NCI-H446 (cell line): Measurements from ENCODE around the gene CCDC148.
A peak's percentile ranks its signal among the peaks of the same experiment; 100 is the strongest.
"Not testable (repeated sequence)": the region's sequence is repeated elsewhere in the genome, so short reads cannot be mapped to it uniquely, and the experiment has no call there.

Experiments used
- DNase-seq, 2 experiments: peaks; one replicate each; lab custom pipeline; 2025; lab: John Stamatoyannopoulos, UW

Gene CCDC148

GRCh38 chr2:158291544-158292180, 164.9 kb downstream of the CCDC148 start:
- peak in 1 of 2 experiments; percentile 29 for DNase-seq

GRCh38 chr2:158290225-158290624, 166.3 kb downstream of the CCDC148 start:
- no peak for DNase-seq

- no peak for DNase-seq
These were observed 179.7 kb downstream of the CCDC148 start for GRCh38 chr2:158276619-158277471.

- no peak for DNase-seq
These were observed 182.8 kb downstream of the CCDC148 start for GRCh38 chr2:158273791-158274190.

- no peak for DNase-seq
These were observed 186.0 kb downstream of the CCDC148 start for GRCh38 chr2:158270536-158270935.

- no peak for DNase-seq
These were observed 187.4 kb downstream of the CCDC148 start for GRCh38 chr2:158269143-158269542.

DNA sequence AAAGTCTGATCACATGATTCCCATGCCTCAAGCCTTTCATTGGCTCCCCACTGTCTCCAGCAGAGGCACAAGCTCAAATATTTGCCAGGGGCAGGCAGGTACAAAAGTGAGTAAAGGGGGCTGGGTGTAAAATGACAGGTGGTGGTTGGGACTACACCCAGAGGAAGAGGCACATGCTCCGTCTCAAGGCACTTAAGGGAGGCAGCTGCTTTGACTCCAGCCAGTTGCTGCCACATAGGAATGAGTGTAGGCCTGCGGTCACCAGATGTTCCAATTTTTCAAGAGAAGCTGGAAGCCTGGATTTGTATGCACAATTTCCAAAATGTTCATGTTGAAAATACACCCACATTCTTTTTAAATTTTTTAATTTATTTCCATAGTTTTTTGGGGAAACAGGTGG, 190.4 kb downstream of the CCDC148 start:
- DNase-seq, result no peak

DNA sequence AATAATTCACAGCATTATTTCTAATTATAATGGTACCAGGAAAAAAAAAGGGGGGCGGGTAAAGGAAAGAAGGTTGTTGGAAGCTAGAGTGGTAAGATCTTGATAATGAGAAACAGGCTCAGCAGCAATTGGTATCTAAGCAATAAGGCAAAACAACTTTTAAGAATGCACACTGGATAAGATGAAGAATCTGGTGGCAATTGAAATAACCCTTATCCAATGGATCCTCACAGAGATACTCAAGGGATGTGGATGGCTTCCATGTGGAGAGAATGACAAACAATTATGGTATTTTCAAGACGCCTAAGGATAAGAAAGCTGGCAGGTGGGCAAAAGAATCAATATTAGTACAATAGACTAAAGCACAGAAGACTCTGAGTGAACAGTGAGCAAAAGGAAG, 201.3 kb downstream of the CCDC148 start:
- no peak for DNase-seq

DNA sequence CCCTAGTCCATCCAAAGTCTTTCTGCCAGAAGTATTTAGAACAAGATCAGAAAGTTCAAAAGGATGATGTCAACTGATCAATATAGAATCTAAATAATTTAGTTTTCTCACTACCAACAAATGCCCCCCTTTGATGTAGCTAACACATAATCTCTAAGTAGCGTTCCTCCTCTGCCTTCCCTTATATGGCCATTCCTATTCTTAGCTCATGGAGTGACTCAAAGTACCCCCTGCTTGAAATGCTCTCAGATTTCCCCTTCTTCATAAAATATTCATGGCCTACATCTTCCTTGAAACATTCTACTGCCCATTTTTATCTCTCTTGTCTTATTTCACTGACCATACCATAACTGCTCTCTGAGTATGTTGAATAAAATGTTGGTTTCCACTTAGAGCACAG, 203.4 kb downstream of the CCDC148 start:
- DNase-seq, result no peak

GRCh38 chr2:158251356-158251755, 205.2 kb downstream of the CCDC148 start:
- no peak for DNase-seq

GRCh38 chr2:158243392-158243791, 213.2 kb downstream of the CCDC148 start:
- no peak for DNase-seq

DNA sequence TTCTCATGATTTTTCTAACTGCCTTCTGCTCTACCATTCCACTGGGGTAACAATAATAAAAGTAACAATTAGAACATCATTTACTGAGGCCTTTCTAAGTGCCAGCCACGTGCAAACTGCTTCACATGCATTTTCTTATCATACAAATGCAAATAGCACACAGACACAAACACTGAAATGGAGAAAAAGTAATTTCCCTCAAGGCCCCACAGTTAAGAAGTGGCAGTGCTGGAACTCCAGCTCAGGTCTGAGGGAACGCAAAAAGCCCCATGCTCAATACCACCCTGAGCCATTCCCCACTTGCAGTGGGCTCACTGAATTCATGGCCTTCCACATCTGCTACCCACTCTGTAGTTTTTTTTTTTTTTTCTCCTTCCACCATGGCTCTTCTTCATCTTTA, 214.3 kb downstream of the CCDC148 start:
- no peak for DNase-seq

DNA sequence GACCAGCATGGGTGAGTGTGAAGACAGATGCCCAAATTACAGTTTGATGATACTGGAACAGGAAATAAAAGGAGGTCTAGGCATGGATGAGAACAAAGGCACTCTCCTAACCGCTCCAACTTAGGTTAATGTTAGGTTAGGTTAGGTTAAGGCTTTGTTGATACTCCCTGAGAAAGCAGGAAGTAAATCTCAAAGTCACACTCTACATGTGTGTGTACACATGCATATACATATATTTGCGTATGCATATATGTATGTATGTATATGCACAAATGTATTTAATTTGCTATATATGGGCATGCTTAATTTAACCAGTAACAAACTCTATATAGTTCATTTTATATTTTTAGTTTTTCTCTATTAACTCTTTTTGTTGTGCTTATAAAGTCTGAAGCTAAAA, 215.6 kb downstream of the CCDC148 start:
- no peak for DNase-seq

GRCh38 chr2:158239271-158239670, 217.3 kb downstream of the CCDC148 start:
- no peak for DNase-seq

DNA sequence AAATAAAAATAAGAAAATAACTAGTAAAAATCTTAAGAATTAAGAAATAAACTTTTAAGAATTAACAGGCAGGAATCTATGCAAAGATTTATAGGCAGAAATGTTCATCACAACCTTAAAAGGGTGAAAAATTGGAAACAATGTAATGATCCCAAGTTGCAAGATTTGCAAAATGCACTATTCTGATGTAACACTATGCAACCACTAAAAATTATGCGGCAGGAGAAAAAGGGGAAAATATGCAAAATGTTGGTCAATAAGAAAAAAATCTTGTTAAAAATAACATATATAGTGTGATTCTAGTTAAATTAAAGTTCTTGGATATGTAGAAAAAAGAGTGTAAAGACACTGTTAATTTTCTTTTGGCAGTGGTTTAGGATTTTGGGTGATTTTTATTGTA, 222.1 kb downstream of the CCDC148 start:
- DNase-seq, result no peak

- DNase-seq, result no peak
These were observed 224.1 kb downstream of the CCDC148 start for GRCh38 chr2:158232476-158232875.

GRCh38 chr2:158228943-158229508, 227.5 kb downstream of the CCDC148 start:
- no peak for DNase-seq

- DNase-seq, result not testable (repeated sequence)
These were observed 233.5 kb downstream of the CCDC148 start for GRCh38 chr2:158223066-158223465.

GRCh38 chr2:158221063-158222020, 235.2 kb downstream of the CCDC148 start:
- DNase-seq, result no peak

DNA sequence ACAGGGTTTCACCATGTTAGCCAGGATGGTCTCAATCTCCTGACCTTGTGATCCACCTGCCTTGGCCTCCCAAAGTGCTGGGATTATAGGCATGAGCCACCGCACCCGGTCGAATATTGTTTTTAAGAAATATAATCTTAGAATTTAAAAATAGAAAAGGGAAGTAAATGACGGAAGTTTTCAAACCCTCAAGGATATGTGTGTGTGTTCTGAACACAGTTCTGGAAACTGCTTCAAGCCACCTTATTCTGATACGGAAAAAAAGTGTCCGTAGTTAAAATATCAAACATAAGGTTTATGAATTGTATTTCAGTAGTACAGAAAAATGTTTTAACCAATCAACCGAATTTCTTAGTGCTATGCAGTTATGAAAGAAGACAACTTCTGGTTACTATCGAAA, 239.0 kb downstream of the CCDC148 start:
- DNase-seq, result no peak

- DNase-seq, result peak; percentile 24 to 56
These were observed 242.1 kb downstream of the CCDC148 start for GRCh38 chr2:158214431-158214830.

DNA sequence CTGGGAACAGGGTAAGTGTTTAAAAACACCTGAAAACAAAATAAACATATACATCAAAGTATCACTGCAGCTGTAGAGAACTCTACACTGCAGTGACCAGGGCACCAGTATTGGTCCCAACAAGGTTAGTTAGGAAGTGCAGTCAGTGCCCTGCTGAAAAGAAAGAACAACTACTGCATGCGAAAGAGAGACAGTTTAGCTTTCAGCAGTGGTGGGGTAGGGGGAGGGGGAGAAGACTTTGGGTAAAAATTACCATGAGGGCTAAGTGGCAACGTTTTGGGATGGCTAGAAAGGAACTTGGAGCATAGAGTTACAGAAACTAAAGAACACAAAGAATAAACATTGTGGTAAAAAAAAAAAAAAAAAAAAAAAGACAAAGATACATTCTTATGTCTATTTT, 242.8 kb downstream of the CCDC148 start:
- DNase-seq, result no peak
